GM23338 (cell line): ENCODE measurements around the gene PEX19. TPM values are rescaled to one million over a fixed set of nuclear protein-coding genes. Genes with fewer than 3 reads are reported as not detected.
A peak's percentile ranks its signal among the peaks of the same experiment; 100 is the strongest.

Source experiments
- ATAC-seq: fragments of 200-7000 bp; cut with Tn5 transposase; 3 replicates; pipeline ENCODE4 v1.9.1; 2020
- DNase-seq: peaks from one replicate; pipeline ENCODE4 v3.0.0-alpha.2; 2015; ENCODE audit warnings: low spot score
- H2AFZ ChIP-seq: fragments of 200-600 bp; sonication (generic); 2 replicates; pipeline ENCODE4 v1.8.0; 2016; ENCODE audit warnings: antibody characterized with exemption, mild to moderate bottlenecking, moderate library complexity
- H3F3A ChIP-seq: fragments of 200-600 bp; sonication (generic); replicated peaks from 2 replicates; pipeline ENCODE4 v1.8.0; 2017; ENCODE audit warnings: antibody characterized with exemption, mixed run types, low read depth
- H3K27ac ChIP-seq: fragments of 200-600 bp; sonication (generic); 2 replicates; pipeline ENCODE4 v1.6.1; 2016; ENCODE audit warnings: low read depth
- H3K27me3 ChIP-seq: fragments of 200-600 bp; sonication (generic); 2 replicates; pipeline ENCODE4 v1.8.0; 2016; ENCODE audit warnings: mild to moderate bottlenecking, mixed run types, moderate library complexity; ENCODE audit not compliant: insufficient read depth
- H3K36me3 ChIP-seq: fragments of 200-600 bp; sonication (generic); 2 replicates; pipeline ENCODE4 v1.8.0; 2016; ENCODE audit warnings: mild to moderate bottlenecking; ENCODE audit not compliant: insufficient read depth
- H3K4me1 ChIP-seq: fragments of 200-600 bp; sonication (generic); 2 replicates; pipeline ENCODE4 v1.8.0; 2016; ENCODE audit warnings: mild to moderate bottlenecking, moderate library complexity; ENCODE audit not compliant: insufficient read depth
- H3K4me2 ChIP-seq: fragments of 200-600 bp; sonication (generic); 2 replicates; pipeline ENCODE4 v1.7.1; 2017; ENCODE audit warnings: mixed run types
- H3K4me3 ChIP-seq: fragments of 200-600 bp; sonication (generic); 2 replicates; pipeline ENCODE4 v1.6.1; 2016; ENCODE audit warnings: mixed run types
- H3K79me2 ChIP-seq: fragments of 200-600 bp; sonication (generic); replicated peaks from 2 replicates; pipeline ENCODE4 v1.8.0; 2017; ENCODE audit warnings: mild to moderate bottlenecking; ENCODE audit not compliant: insufficient read depth
- H3K9me2 ChIP-seq: fragments of 200-600 bp; sonication (generic); 2 replicates; pipeline ENCODE4 v1.8.0; 2017; ENCODE audit not compliant: insufficient read depth
- H4K20me1 ChIP-seq: fragments of 200-600 bp; sonication (generic); replicated peaks from 2 replicates; pipeline ENCODE4 v1.8.0; 2017; ENCODE audit warnings: mild to moderate bottlenecking; ENCODE audit not compliant: insufficient read depth
- H3K27ac Mint-ChIP-seq: 2 replicates; pipeline ENCODE4 v1.8.0; 2020; ENCODE audit warnings: inconsistent platforms, mild to moderate bottlenecking, moderate library complexity, mixed read lengths
- H3K27me3 Mint-ChIP-seq: 3 replicates; pipeline ENCODE4 v1.8.0; 2022; ENCODE audit warnings: low read depth, mild to moderate bottlenecking, moderate library complexity, mixed read lengths, inconsistent platforms; ENCODE audit not compliant: insufficient read depth, poor library complexity
- H3K36me3 Mint-ChIP-seq: 3 replicates; pipeline ENCODE4 v1.8.0; 2021; ENCODE audit warnings: low read depth, mild to moderate bottlenecking, inconsistent platforms, moderate library complexity, mixed read lengths
- H3K4me1 Mint-ChIP-seq: 3 replicates; pipeline ENCODE4 v1.8.0; 2020; ENCODE audit warnings: mild to moderate bottlenecking, inconsistent platforms, mixed read lengths
- H3K4me3 Mint-ChIP-seq: 3 replicates; pipeline ENCODE4 v1.8.0; 2021; ENCODE audit warnings: moderate library complexity, mild to moderate bottlenecking, inconsistent platforms, mixed read lengths
- H3K9me3 Mint-ChIP-seq: 3 replicates; pipeline ENCODE4 v1.8.0; 2020; ENCODE audit warnings: moderate library complexity, mild to moderate bottlenecking, inconsistent platforms, mixed read lengths
- CREB1 ChIP-seq: fragments of 250-450 bp; sonication (Bioruptor Pico); IDR thresholded peaks from 2 replicates; pipeline ENCODE4 v1.5.0; 2020; ENCODE audit warnings: low read depth, mild to moderate bottlenecking, moderate library complexity
- EZH2 ChIP-seq: fragments of 200-600 bp; sonication (generic); IDR thresholded peaks from one replicate; pipeline ENCODE4 v1.8.0; 2017; ENCODE audit warnings: antibody characterized with exemption, mild to moderate bottlenecking, low read depth; ENCODE audit not compliant: unreplicated experiment
- EZH2phosphoT487 ChIP-seq: fragments of 200-600 bp; sonication (generic); IDR thresholded peaks from one replicate; pipeline ENCODE4 v1.8.1; 2018; ENCODE audit warnings: antibody characterized with exemption; ENCODE audit not compliant: unreplicated experiment
- JUNB ChIP-seq: IDR thresholded peaks from one replicate; pipeline ENCODE4 v1.6.1; 2016; ENCODE audit warnings: antibody characterized with exemption; ENCODE audit not compliant: unreplicated experiment
- NANOG ChIP-seq: IDR thresholded peaks from 2 replicates; pipeline ENCODE4 v1.6.1; 2016; ENCODE audit warnings: antibody characterized with exemption, borderline replicate concordance
- POLR2AphosphoS5 ChIP-seq: IDR thresholded peaks from 2 replicates; pipeline ENCODE4 v1.6.1; 2016; ENCODE audit warnings: antibody characterized with exemption, low read depth
- STAT1 ChIP-seq: IDR thresholded peaks from one replicate; pipeline ENCODE4 v1.6.1; 2016; ENCODE audit warnings: antibody characterized with exemption; ENCODE audit not compliant: unreplicated experiment
- ZNF114 ChIP-seq: fragments of 250-450 bp; sonication (Bioruptor Pico); IDR thresholded peaks from 2 replicates; pipeline ENCODE4 v1.5.0; 2020; ENCODE audit warnings: mild to moderate bottlenecking, moderate library complexity
- ZNF331 ChIP-seq: fragments of 250-450 bp; sonication (Bioruptor Pico); IDR thresholded peaks from 2 replicates; pipeline ENCODE4 v1.5.0; 2020; ENCODE audit warnings: low read depth, mild to moderate bottlenecking, moderate library complexity
- polyA plus RNA-seq: library from polyadenylated mRNA; unstranded; fragments of >200 nt; fragmentation: Nextera tagmentation; extraction: Ambion mirVana; gene quantifications from 2 replicates; pipeline ENCODE4 v1.2.1, GENCODE V29; 2016
- total RNA-seq: library from RNA; depleted of rRNA; stranded (reverse); fragments of >200 nt; shearing (Covaris generic); gene quantifications from 2 replicates; pipeline ENCODE4 v1.2.3, GENCODE V29; 2014
- TF ChIP-seq, protein P1 (sequence below): IDR thresholded peaks from 2 replicates; pipeline ENCODE4 v1.6.1; 2016; ENCODE audit warnings: antibody characterized with exemption
- TF ChIP-seq, protein P2 (sequence below): fragments of 250-450 bp; sonication (Bioruptor Pico); IDR thresholded peaks from 2 replicates; pipeline ENCODE4 v1.5.0; 2020; ENCODE audit warnings: mild to moderate bottlenecking, moderate library complexity
- TF ChIP-seq, protein P3 (sequence below), 2 experiments: fragments of 200-600 bp in 1 of 2; sonication (generic) in 1 of 2; conservative IDR thresholded peaks; 2 replicates each; pipeline versions ENCODE4 v1.5.1 to v1.6.1; 2016 to 2017; ENCODE audit warnings: antibody characterized with exemption in 2 of 2, low read depth in 2 of 2, mild to moderate bottlenecking in 2 of 2, moderate library complexity in 1 of 2
- TF ChIP-seq, protein P4 (sequence below): IDR thresholded peaks from one replicate; pipeline ENCODE4 v1.6.1; 2018; ENCODE audit warnings: antibody characterized with exemption; ENCODE audit not compliant: unreplicated experiment

PEX19 gene
- total and polyA plus RNA-seq, 2 experiments from 2014 or later = 21.8 to 56.7 TPM

DNA sequence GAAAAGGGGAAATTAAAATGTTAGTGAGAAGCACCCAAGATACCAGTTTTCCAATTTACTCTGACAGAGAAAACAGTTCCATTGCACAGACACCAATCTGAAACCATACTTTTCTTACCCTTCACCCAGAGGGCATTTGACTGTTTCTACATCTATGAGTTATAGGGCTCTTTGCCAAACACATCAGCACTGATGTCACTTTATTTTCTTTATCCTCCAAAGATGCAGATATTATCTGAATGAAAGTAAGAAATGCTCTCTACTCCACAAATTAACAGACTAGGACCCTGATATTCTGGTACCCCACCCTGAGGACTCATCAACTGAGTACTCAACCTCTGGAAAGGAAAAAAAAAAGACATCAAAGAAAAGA lies 24.2 kb upstream of the PEX19 start:
- Histone ChIP-seq H3F3A (no peaks in the 10 kb centered on the region; the same call in 1 of the 2 replicates), H3K27me3 (no peaks in the 10 kb centered on the region), H3K27ac (no peak overlapping the region), H4K20me1 (0 out of 2 replicates have a peak, but pooled peaks cover 8% of the 10 kb centered on the region), H3K79me2 (no peaks in the 10 kb centered on the region), H3K36me3 (peaks cover 60% of the 10 kb centered on the region), H3K4me2 (peak overlapping the region; percentile 19; the same call in 1 of the 2 replicates), H3K4me3 (no peak overlapping the region), H3K4me1 (peaks cover 30% of the 10 kb centered on the region), H2AFZ (no peak overlapping the region), H3K9me2 (no peaks in the 10 kb centered on the region)
- TF ChIP-seq, protein P1, sequence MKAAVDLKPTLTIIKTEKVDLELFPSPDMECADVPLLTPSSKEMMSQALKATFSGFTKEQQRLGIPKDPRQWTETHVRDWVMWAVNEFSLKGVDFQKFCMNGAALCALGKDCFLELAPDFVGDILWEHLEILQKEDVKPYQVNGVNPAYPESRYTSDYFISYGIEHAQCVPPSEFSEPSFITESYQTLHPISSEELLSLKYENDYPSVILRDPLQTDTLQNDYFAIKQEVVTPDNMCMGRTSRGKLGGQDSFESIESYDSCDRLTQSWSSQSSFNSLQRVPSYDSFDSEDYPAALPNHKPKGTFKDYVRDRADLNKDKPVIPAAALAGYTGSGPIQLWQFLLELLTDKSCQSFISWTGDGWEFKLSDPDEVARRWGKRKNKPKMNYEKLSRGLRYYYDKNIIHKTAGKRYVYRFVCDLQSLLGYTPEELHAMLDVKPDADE = no peak
- TF ChIP-seq, protein P2, sequence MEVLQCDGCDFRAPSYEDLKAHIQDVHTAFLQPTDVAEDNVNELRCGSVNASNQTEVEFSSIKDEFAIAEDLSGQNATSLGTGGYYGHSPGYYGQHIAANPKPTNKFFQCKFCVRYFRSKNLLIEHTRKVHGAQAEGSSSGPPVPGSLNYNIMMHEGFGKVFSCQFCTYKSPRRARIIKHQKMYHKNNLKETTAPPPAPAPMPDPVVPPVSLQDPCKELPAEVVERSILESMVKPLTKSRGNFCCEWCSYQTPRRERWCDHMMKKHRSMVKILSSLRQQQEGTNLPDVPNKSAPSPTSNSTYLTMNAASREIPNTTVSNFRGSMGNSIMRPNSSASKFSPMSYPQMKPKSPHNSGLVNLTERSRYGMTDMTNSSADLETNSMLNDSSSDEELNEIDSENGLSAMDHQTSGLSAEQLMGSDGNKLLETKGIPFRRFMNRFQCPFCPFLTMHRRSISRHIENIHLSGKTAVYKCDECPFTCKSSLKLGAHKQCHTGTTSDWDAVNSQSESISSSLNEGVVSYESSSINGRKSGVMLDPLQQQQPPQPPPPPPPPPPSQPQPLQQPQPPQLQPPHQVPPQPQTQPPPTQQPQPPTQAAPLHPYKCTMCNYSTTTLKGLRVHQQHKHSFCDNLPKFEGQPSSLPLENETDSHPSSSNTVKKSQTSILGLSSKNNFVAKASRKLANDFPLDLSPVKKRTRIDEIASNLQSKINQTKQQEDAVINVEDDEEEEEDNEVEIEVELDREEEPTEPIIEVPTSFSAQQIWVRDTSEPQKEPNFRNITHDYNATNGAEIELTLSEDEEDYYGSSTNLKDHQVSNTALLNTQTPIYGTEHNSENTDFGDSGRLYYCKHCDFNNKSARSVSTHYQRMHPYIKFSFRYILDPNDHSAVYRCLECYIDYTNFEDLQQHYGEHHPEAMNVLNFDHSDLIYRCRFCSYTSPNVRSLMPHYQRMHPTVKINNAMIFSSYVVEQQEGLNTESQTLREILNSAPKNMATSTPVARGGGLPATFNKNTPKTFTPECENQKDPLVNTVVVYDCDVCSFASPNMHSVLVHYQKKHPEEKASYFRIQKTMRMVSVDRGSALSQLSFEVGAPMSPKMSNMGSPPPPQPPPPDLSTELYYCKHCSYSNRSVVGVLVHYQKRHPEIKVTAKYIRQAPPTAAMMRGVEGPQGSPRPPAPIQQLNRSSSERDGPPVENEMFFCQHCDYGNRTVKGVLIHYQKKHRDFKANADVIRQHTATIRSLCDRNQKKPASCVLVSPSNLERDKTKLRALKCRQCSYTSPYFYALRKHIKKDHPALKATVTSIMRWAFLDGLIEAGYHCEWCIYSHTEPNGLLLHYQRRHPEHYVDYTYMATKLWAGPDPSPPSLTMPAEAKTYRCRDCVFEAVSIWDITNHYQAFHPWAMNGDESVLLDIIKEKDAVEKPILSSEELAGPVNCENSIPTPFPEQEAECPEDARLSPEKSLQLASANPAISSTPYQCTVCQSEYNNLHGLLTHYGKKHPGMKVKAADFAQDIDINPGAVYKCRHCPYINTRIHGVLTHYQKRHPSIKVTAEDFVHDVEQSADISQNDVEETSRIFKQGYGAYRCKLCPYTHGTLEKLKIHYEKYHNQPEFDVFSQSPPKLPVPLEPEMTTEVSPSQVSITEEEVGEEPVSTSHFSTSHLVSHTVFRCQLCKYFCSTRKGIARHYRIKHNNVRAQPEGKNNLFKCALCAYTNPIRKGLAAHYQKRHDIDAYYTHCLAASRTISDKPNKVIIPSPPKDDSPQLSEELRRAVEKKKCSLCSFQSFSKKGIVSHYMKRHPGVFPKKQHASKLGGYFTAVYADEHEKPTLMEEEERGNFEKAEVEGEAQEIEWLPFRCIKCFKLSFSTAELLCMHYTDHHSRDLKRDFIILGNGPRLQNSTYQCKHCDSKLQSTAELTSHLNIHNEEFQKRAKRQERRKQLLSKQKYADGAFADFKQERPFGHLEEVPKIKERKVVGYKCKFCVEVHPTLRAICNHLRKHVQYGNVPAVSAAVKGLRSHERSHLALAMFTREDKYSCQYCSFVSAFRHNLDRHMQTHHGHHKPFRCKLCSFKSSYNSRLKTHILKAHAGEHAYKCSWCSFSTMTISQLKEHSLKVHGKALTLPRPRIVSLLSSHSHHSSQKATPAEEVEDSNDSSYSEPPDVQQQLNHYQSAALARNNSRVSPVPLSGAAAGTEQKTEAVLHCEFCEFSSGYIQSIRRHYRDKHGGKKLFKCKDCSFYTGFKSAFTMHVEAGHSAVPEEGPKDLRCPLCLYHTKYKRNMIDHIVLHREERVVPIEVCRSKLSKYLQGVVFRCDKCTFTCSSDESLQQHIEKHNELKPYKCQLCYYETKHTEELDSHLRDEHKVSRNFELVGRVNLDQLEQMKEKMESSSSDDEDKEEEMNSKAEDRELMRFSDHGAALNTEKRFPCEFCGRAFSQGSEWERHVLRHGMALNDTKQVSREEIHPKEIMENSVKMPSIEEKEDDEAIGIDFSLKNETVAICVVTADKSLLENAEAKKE = no peak
- TF ChIP-seq EZH2 (no peak), CREB1 (CRISPR knock-in tag) (no peak), ZNF114 (CRISPR knock-in tag) (no peak), ZNF331 (CRISPR knock-in tag) (no peak), NANOG (no peak), JUNB (no peak), STAT1 (no peak), POLR2AphosphoS5 (no peak), EZH2phosphoT487 (no peak)
- TF ChIP-seq, protein P3, sequence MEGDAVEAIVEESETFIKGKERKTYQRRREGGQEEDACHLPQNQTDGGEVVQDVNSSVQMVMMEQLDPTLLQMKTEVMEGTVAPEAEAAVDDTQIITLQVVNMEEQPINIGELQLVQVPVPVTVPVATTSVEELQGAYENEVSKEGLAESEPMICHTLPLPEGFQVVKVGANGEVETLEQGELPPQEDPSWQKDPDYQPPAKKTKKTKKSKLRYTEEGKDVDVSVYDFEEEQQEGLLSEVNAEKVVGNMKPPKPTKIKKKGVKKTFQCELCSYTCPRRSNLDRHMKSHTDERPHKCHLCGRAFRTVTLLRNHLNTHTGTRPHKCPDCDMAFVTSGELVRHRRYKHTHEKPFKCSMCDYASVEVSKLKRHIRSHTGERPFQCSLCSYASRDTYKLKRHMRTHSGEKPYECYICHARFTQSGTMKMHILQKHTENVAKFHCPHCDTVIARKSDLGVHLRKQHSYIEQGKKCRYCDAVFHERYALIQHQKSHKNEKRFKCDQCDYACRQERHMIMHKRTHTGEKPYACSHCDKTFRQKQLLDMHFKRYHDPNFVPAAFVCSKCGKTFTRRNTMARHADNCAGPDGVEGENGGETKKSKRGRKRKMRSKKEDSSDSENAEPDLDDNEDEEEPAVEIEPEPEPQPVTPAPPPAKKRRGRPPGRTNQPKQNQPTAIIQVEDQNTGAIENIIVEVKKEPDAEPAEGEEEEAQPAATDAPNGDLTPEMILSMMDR (conservative IDR thresholded peaks at IDR 0.05; ENCODE audit: low read depth in 2 of 2) = no peak
- TF ChIP-seq, protein P4, sequence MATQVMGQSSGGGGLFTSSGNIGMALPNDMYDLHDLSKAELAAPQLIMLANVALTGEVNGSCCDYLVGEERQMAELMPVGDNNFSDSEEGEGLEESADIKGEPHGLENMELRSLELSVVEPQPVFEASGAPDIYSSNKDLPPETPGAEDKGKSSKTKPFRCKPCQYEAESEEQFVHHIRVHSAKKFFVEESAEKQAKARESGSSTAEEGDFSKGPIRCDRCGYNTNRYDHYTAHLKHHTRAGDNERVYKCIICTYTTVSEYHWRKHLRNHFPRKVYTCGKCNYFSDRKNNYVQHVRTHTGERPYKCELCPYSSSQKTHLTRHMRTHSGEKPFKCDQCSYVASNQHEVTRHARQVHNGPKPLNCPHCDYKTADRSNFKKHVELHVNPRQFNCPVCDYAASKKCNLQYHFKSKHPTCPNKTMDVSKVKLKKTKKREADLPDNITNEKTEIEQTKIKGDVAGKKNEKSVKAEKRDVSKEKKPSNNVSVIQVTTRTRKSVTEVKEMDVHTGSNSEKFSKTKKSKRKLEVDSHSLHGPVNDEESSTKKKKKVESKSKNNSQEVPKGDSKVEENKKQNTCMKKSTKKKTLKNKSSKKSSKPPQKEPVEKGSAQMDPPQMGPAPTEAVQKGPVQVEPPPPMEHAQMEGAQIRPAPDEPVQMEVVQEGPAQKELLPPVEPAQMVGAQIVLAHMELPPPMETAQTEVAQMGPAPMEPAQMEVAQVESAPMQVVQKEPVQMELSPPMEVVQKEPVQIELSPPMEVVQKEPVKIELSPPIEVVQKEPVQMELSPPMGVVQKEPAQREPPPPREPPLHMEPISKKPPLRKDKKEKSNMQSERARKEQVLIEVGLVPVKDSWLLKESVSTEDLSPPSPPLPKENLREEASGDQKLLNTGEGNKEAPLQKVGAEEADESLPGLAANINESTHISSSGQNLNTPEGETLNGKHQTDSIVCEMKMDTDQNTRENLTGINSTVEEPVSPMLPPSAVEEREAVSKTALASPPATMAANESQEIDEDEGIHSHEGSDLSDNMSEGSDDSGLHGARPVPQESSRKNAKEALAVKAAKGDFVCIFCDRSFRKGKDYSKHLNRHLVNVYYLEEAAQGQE = no peak
- ATAC-seq (no peak), DNase-seq (no peak)
- Mint-ChIP-seq H3K4me3 (no peak overlapping the region; the same call in 2 of the 3 replicates), H3K36me3 (peaks cover 82% of the 10 kb centered on the region), H3K27me3 (peaks cover 6% of the 10 kb centered on the region), H3K27ac (peak overlapping the region; percentile 51), H3K9me3 (no peaks in the 10 kb centered on the region), H3K4me1 (peaks cover 37% of the 10 kb centered on the region)
